GM18868 (cell line): ENCODE data around the gene BCL2L2.
"Not testable (repeated sequence)": the region's sequence is repeated elsewhere in the genome, so short reads cannot be mapped to it uniquely, and the experiment has no call there.

ENCODE experiments used
- ATAC-seq: cut with Tn5 transposase; IDR thresholded peaks from one replicate; pipeline ENCODE4 v1.9.1; 2021; ENCODE audit warnings: mild to moderate bottlenecking, moderate library complexity; ENCODE audit not compliant: unreplicated experiment

The BCL2L2 gene

GRCh38 chr14:23322568-23323517 is 16.2 kb downstream of the BCL2L2 start:
- no peak for ATAC-seq

- ATAC-seq: no peak
Observed at GRCh38 chr14:23323838-23324454, 17.3 kb downstream of the BCL2L2 start.

- no peak for ATAC-seq
Observed at GRCh38 chr14:23324455-23324846, 17.8 kb downstream of the BCL2L2 start.

GRCh38 chr14:23324993-23325392 is 18.4 kb downstream of the BCL2L2 start:
- no peak for ATAC-seq

GRCh38 chr14:23325746-23326145 is 19.1 kb downstream of the BCL2L2 start:
- ATAC-seq: not testable (repeated sequence)

GRCh38 chr14:23326491-23327332 is 20.1 kb downstream of the BCL2L2 start:
- ATAC-seq: no peak

- no peak for ATAC-seq
Observed at GRCh38 chr14:23327947-23328744, 21.5 kb downstream of the BCL2L2 start.

- no peak for ATAC-seq
Observed at GRCh38 chr14:23335623-23336022, 29.0 kb downstream of the BCL2L2 start.

- no peak for ATAC-seq
Observed at GRCh38 chr14:23339506-23340268, 33.1 kb downstream of the BCL2L2 start.

GRCh38 chr14:23344481-23344880 is 37.8 kb downstream of the BCL2L2 start:
- ATAC-seq: no peak

- no peak for ATAC-seq
Observed at GRCh38 chr14:23345987-23346692, 39.5 kb downstream of the BCL2L2 start.

- ATAC-seq: no peak
Observed at GRCh38 chr14:23346693-23347405, 40.2 kb downstream of the BCL2L2 start.

- ATAC-seq: no peak
Observed at GRCh38 chr14:23347406-23348296, 41.0 kb downstream of the BCL2L2 start.

GRCh38 chr14:23348297-23348655 is 41.6 kb downstream of the BCL2L2 start:
- no peak for ATAC-seq

GRCh38 chr14:23349156-23349845 is 42.7 kb downstream of the BCL2L2 start:
- ATAC-seq: no peak

GRCh38 chr14:23351681-23352505 is 45.3 kb downstream of the BCL2L2 start:
- ATAC-seq: no peak
